NCI-H510A treated with DMSO at 0.1 percent for 48 hours (cell line): ENCODE data around the gene GPR149.

Source experiments
- DNase-seq: peaks from one replicate; lab custom pipeline; 2025; lab: John Stamatoyannopoulos, UW

GPR149 gene

DNA sequence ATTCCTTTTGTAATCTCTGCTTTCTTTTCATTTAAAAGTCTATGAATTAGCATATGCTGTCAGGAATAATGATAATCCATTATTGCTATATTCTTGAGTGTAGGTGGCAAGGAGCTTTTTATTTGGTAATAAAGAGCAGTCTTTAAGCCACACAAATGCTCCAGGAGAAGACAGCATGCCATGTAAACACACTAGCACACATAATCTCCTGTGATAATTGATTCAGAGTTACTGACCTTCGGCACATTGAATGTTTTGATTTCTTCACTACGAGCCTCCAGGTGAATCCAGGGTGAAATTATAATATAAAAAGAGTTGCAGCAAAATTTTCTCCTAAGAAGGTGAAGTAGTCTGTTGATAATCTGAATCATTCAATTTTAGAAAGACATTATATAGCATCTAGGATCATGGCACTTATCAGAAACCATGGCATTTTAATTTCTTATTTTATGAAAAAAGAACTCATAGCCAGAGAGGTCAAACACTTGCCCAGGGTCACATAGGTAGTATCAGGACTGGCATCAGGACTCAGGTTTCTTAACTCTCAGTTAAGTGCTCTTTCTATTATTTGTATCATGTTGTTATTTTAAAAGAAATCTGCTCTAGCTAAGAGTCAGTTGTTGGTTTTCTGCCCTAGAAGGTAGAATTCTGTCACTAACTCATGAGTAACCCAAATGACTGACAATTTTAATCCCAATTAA, 84.4 kb downstream of the GPR149 start:
- DNase-seq, result no peak

DNA sequence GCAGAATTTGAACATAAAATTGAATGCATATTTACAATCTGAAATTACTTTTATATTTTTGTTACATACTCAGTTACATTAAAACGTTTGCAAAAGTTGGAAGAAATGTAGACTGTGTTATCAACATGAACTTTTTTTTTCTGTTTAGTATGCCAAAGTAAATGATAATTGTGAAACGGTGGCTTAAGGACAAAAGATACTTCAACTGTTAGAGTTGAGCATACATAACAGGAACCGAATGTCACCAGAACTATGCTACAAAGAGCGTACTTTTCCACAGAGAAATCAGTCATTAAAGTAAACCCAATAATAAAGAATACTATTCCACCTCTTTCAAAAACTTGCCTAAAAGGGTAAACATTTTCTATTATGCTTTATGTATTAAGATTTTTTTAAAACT, 91.4 kb downstream of the GPR149 start:
- DNase-seq, result no peak

- no peak for DNase-seq
Observed at GRCh38 chr3:154338008-154338407, 92.0 kb downstream of the GPR149 start.

- peak; percentile 41 for DNase-seq
Observed at GRCh38 chr3:154334973-154335420, 95.0 kb downstream of the GPR149 start.

GRCh38 chr3:154327871-154328270, 102.1 kb downstream of the GPR149 start:
- DNase-seq, result no peak

GRCh38 chr3:154324919-154325318, 105.1 kb downstream of the GPR149 start:
- DNase-seq, result no peak

DNA sequence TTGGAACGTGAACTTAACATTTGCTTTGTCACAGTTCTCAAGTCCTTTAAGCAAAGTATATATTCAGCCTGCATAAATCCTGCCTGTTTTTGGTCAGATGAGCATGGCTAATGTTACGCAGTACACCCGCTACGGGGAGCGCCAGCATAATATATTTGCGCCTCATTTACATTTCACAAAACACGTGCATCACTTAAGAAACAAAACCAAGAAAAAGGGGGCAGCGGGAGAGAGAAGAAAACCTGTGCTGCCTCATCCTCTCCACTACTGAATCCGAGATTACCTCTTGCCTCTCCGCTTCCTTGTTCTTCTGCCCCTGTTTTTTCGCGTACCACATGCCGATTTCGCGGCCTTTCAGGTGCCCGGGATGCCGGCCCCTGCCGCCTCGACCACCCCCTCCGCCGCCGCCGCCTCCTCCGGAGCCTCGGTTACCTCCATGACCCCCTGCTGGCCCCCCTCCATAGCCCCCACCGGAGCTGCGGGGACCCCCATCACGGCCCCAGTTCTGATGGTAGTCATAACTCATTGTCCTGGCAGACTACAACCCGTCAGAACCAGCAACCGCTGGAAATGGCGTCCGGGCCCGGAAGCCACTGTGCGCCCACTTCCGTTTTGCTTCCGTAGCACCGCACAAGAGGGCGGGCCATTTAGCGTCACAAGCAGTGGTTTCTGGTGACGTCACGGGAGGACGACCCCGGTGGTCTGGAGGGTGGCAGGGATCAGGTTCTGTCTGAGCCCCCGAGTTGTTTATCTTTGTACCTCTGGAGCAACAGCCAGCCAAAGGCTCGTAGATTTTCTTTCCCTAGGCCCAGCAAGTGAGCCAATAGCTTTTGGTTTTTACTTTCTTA, 105.9 kb downstream of the GPR149 start, which contains the start of gene DHX36:
TSS of gene DHX36 (minus strand) at position 597 of the 848 bp plus-strand sequence. CDS start at position 526, 71 bp downstream.
- peak; percentile 82 for DNase-seq

DNA sequence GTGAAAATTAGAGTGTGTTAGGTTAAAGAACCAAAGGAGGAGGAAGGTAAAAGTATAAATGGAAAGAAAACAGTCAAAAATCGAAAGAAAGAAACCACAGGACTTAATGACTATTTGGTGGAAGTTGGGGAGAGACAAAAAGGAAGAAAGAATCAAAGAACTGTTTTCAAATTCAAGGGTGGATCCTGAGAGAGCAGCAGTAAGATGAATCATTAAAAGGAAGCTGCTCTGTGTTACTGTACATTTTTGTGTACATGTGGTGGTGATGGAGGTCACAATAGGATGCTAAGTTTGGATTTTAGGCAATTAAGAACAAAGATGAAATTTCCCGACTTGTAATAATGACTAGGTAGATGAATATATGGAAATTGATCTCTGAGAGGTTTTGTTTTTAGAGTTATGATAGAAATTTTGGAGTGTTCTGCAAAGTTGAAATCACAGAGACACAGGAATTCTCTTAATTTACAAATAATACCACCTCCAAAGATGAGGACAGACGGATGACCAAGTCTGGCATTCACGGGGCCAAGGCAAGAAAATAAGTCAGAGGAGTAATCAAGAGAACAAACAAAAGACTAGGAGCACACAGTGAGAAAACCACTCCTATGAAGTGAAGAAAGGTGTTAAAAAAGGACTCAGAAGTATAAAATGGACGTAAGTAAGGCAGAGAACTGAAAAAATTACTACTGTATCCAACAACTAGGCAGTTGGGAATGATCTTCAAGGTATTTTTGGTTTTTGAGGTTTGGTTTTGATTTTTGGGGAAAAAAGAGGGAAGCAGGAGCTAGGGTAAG, 112.8 kb downstream of the GPR149 start:
- DNase-seq, result no peak

DNA sequence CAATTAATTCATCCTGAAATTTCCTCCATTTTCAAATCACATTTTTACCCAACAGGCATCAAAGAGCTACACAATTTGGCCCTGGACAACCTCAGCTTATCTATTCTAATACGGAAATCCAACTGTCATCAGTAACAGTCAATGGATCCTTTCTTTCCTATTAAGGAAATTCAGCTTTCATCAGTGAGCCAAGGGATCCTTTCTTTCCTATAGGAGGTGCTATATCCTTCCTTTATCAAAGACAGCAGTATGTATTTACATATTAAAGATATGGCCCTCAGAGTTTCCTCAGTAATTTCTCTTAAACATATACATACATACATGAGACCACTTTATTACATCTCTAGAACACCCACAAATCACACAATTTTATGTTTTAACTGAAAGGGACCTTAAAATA, 115.8 kb downstream of the GPR149 start:
- no peak for DNase-seq

DNA sequence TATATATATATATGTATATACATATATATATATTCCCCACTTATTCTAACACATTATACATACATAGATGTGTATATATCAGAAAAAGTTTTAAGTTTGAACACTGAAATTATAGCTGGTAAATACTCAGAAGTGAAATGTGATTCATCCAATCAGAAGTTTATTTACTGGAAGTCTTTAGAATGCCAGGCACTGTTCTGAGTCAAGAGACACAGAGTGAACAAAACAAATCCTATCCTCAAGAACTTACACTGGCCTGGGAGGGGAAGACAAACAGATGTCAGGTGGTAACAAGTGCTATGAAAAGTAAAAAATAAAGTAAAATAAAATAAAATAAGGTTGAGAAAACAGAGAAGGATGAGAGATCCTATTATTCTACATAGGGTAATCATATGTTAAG, 119.2 kb downstream of the GPR149 start:
- DNase-seq, result no peak

DNA sequence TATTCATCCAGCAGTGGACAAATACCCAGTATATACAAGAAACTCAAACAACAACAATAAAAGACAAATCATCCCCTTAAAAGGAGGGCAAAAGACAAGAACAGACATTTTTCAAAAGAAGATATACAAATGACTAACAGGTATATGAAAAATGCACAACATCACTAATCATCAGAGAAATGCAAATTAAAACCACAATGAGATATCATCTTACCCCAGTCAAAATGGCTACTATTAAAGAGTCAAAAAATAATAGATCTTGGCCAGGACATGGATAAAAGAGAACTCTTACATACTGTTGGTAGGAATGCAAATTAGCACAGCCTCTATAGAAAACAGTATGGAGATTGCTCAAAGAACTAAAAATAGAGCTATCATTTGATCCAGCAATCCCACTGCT, 122.6 kb downstream of the GPR149 start:
- DNase-seq, result no peak

DNA sequence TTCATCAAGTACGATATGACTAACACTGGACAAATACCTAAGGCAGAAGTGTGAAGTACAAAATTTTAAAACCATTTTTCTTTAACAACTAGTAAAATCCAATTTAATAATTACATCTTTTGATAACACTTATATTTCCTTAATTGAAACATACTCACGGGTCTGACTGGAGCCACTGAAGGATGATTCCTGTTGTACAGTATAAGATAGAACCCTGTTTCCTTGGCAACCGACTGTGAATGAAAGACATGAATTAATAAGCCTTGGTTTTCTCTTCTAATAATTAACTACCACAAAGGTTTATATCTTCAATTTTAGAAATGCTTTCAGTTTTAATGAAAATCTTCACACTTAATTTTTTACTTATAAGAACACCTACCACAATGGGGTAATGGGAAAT, 125.1 kb downstream of the GPR149 start:
- DNase-seq, result no peak

DNA sequence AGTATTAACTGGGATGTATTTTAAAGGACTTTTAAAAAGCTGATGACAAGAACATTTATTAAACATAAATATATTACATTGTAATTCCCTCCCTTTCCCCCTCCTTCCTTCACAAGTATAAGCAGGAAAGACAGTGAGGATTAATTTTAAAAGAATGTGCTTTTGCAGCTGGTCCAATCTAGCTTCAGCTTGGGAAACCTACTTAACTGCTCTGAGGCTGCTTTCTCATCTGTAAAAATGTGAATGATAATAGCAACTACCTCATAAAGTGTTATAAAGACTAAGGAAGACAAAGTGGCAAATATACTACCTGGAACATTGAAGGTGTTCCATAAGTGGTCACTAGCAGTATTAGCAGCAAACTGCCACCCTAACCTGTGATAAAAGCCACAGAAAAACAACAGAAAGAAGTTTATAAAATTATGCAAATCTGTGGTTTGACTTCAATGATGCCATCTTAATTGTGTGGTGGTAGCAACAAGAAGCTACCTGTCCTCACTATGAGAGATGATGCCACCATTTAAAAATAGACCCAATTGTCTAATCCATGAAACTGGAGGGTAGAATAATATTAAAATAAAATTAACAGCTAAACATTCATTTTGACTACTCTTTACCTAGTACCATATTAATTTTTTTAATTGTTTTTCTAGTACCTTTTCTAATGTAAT, 125.7 kb downstream of the GPR149 start:
- DNase-seq, result no peak

DNA sequence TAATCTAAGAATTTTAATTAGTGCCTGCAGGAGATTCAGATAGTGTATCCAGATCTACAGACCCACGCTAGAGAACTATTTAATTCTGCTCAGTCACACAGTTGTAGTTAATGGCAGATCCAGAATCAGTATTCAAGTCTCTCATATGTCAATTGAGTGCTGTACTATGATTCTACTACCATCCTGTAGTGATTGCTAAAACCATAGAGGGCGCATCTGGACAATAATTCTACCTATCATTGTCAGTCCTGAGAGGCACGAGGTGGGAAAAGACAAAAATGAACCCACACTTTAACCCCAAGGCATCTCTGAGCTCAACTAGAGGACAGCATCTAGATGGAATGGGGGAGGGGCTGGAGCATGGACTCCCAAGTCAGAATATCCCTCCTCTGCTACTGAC, 128.4 kb downstream of the GPR149 start:
- DNase-seq, result no peak

- DNase-seq, result no peak
Observed at GRCh38 chr3:154294016-154294415, 136.0 kb downstream of the GPR149 start.

DNA sequence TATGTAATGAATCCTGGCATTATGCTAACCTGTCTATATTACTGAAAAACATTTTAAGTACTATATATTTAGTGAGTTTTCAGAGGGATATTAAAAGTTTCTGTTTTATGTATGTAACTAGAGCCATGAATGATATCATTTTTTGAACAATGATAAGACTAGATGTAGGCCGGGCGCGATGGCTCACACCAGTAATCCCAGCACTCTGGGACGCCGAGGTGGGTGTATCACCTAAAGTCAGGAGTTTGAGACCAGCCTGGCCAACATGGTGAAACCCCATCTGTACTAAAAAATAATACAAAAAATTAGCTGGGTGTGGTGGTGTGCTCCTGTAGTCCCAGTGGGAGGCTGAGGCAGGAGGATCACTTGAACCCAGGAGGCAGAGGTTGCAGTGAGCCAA, 139.8 kb downstream of the GPR149 start:
- no peak for DNase-seq
